Measurements from ENCODE around the gene RGS14.

RGS14 gene

DNA sequence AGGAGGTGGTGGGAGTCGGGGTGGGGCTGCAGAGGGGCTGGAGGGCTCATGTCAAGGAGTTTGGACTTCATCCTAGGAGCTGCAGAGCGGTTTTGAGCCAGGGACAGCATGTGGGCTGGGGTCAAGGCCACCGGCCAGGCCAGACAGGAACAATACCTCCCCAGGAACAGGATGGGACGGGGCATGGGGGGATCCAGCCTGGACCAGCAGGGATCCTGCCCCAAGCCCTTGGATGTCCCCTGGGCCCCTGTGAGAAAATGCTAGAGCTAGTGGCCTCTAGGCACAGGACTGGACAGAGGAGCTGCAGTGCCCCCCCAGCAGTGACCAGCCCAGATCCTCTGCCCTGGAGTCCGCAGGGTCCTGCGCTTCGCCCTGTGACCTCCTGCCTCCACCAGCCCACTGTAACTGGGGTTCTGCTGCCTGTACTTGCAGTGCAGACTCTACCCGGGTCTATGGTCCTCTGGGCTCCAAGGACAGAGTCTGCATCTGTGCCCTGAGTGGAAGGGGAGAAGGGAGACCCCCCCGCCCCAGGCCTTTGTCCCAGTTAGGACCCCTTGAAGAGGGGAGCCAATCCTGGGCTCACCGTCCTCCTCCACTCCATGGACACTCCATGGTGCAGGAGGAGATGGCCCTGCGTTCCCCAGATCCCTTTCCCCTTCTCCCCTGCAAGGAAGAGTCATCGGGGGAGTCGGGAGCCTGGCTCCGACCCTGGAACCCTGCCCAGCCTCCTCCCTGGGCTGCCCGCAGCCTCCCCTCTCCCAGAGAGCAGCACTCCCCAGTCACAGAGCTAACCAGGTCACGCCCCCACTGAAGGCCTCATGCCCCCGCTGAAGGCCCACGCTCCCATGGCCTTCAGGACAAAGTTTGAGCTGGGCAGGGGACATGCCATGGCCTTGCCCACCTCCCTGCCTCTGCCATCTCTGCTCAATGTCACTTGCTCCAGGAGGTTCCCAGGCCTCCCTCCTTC lies 43.1 kb upstream of the RGS14 start:
- H3K4me1 ChIP-seq (ENCODE audit: control insufficient read depth, insufficient read depth, low read length) = peaks cover 18% of the 10 kb centered on the region

GRCh38 chr5:177315411-177315810 lies 42.3 kb upstream of the RGS14 start:
- peaks cover 0 to 3% of the 10 kb centered on the region in 2 donors for H3K9me3 ChIP-seq (ENCODE audit: control insufficient read depth in 2 of 2, low read length in 2 of 2)
- no peak overlapping the region for H3K4me3 ChIP-seq (ENCODE audit: low read length in 2 of 2)
- no peak overlapping the region for H3K9ac ChIP-seq (ENCODE audit: low read length in 2 of 2)
- peaks cover 0 to 4% of the 10 kb centered on the region in 2 donors for H3K36me3 ChIP-seq (ENCODE audit: control insufficient read depth in 2 of 2, insufficient read depth in 2 of 2, low read length in 2 of 2)
- H3K27ac ChIP-seq (ENCODE audit: low read length) = no peak overlapping the region
- H3K27me3 ChIP-seq (ENCODE audit: control insufficient read depth in 1 of 2, insufficient read depth in 2 of 2, low read length in 2 of 2) = no peaks in the 10 kb centered on the region
- H3K4me1 ChIP-seq (ENCODE audit: control insufficient read depth, insufficient read depth, low read length) = peaks cover 18% of the 10 kb centered on the region

More for the DNA sequence above, 43.1 kb upstream of the RGS14 start:
- no peaks in the 10 kb centered on the region for H3K27me3 ChIP-seq (ENCODE audit: control insufficient read depth in 1 of 2, insufficient read depth in 2 of 2, low read length in 2 of 2)
- peaks cover 0 to 4% of the 10 kb centered on the region in 2 donors for H3K36me3 ChIP-seq (ENCODE audit: control insufficient read depth in 2 of 2, insufficient read depth in 2 of 2, low read length in 2 of 2)
- no peak overlapping the region for H3K4me3 ChIP-seq (ENCODE audit: low read length in 2 of 2)
- H3K9ac ChIP-seq (ENCODE audit: low read length in 2 of 2) = no peak overlapping the region
- H3K9me3 ChIP-seq (ENCODE audit: control insufficient read depth in 2 of 2, low read length in 2 of 2) = peaks cover 0 to 3% of the 10 kb centered on the region in 2 donors
- H3K27ac ChIP-seq (ENCODE audit: low read length) = no peak overlapping the region

- H3K9ac ChIP-seq (ENCODE audit: low read length in 2 of 2) = no peak overlapping the region
- peaks cover 0 to 3% of the 10 kb centered on the region in 2 donors for H3K9me3 ChIP-seq (ENCODE audit: control insufficient read depth in 2 of 2, low read length in 2 of 2)
- H3K27ac ChIP-seq (ENCODE audit: low read length) = no peak overlapping the region
- H3K4me1 ChIP-seq (ENCODE audit: control insufficient read depth, insufficient read depth, low read length) = peaks cover 16% of the 10 kb centered on the region
- H3K27me3 ChIP-seq (ENCODE audit: control insufficient read depth in 1 of 2, insufficient read depth in 2 of 2, low read length in 2 of 2) = no peaks in the 10 kb centered on the region
- no peak overlapping the region for H3K4me3 ChIP-seq (ENCODE audit: low read length in 2 of 2)
- peaks cover 0 to 4% of the 10 kb centered on the region in 2 donors for H3K36me3 ChIP-seq (ENCODE audit: control insufficient read depth in 2 of 2, insufficient read depth in 2 of 2, low read length in 2 of 2)
Measured at GRCh38 chr5:177316005-177316404, 41.7 kb upstream of the RGS14 start.

- Histone ChIP-seq H3K9ac (ENCODE audit: low read length in 2 of 2) (no peak overlapping the region), H3K27ac (ENCODE audit: low read length) (no peak overlapping the region), H3K27me3 (ENCODE audit: control insufficient read depth in 1 of 2, insufficient read depth in 2 of 2, low read length in 2 of 2) (no peaks in the 10 kb centered on the region), H3K9me3 (ENCODE audit: control insufficient read depth in 2 of 2, low read length in 2 of 2) (peaks cover 0 to 3% of the 10 kb centered on the region in 2 donors), H3K36me3 (ENCODE audit: control insufficient read depth in 2 of 2, insufficient read depth in 2 of 2, low read length in 2 of 2) (peaks cover 0 to 4% of the 10 kb centered on the region in 2 donors), H3K4me1 (ENCODE audit: control insufficient read depth, insufficient read depth, low read length) (no peaks in the 10 kb centered on the region), H3K4me3 (ENCODE audit: low read length in 2 of 2) (no peak overlapping the region)
Measured at GRCh38 chr5:177317959-177318377, 39.8 kb upstream of the RGS14 start.

DNA sequence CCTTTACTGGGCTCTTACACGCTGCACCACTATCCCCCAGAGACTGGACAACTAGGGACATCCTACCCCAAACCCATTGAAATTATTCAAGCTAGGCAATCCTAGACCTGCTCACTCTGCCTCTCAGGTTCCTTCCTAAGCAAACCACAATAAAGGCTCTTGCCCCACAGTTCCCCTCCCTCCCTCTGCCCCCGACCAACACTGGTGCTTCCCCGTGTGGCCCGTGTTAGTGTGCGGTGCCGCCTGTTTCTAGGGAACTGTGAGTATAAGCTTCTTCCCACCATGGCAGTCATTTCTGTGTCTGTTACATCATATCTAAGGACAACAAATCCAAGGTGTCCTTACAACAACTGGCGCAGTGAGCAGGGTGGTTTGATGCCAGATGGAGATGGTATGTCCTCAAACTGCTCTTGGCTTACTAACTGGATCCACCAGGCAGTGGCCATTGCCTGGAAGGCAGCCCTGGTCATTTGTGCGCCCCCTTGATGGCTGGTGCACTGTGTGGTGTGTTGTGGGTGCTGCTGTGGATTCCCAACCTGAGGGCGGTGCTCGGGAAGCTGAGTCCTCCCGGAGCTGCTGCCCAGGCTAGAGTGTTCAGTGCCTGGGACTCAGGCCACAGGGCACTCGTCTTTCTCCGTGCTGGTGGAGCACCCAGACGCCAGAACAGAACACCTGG lies 37.7 kb upstream of the RGS14 start:
- H3K9me3 ChIP-seq (ENCODE audit: control insufficient read depth in 2 of 2, low read length in 2 of 2) = peaks cover 0 to 3% of the 10 kb centered on the region in 2 donors
- H3K27me3 ChIP-seq (ENCODE audit: control insufficient read depth in 1 of 2, insufficient read depth in 2 of 2, low read length in 2 of 2) = no peaks in the 10 kb centered on the region
- H3K9ac ChIP-seq (ENCODE audit: low read length in 2 of 2) = no peak overlapping the region
- no peak overlapping the region for H3K27ac ChIP-seq (ENCODE audit: low read length)
- H3K4me3 ChIP-seq (ENCODE audit: low read length in 2 of 2) = no peak overlapping the region
- H3K36me3 ChIP-seq (ENCODE audit: control insufficient read depth in 2 of 2, insufficient read depth in 2 of 2, low read length in 2 of 2) = peaks cover 0 to 4% of the 10 kb centered on the region in 2 donors
- no peaks in the 10 kb centered on the region for H3K4me1 ChIP-seq (ENCODE audit: control insufficient read depth, insufficient read depth, low read length)

- H3K9me3 ChIP-seq (ENCODE audit: control insufficient read depth in 2 of 2, low read length in 2 of 2) = peaks cover 0 to 3% of the 10 kb centered on the region in 2 donors
- H3K4me3 ChIP-seq (ENCODE audit: low read length in 2 of 2) = no peak overlapping the region
- no peaks in the 10 kb centered on the region for H3K4me1 ChIP-seq (ENCODE audit: control insufficient read depth, insufficient read depth, low read length)
- H3K36me3 ChIP-seq (ENCODE audit: control insufficient read depth in 2 of 2, insufficient read depth in 2 of 2, low read length in 2 of 2) = peaks cover 0 to 4% of the 10 kb centered on the region in 2 donors
- no peak overlapping the region for H3K27ac ChIP-seq (ENCODE audit: low read length)
- H3K9ac ChIP-seq (ENCODE audit: low read length in 2 of 2) = no peak overlapping the region
- H3K27me3 ChIP-seq (ENCODE audit: control insufficient read depth in 1 of 2, insufficient read depth in 2 of 2, low read length in 2 of 2) = no peaks in the 10 kb centered on the region
Measured at GRCh38 chr5:177320879-177321278, 36.8 kb upstream of the RGS14 start.

DNA sequence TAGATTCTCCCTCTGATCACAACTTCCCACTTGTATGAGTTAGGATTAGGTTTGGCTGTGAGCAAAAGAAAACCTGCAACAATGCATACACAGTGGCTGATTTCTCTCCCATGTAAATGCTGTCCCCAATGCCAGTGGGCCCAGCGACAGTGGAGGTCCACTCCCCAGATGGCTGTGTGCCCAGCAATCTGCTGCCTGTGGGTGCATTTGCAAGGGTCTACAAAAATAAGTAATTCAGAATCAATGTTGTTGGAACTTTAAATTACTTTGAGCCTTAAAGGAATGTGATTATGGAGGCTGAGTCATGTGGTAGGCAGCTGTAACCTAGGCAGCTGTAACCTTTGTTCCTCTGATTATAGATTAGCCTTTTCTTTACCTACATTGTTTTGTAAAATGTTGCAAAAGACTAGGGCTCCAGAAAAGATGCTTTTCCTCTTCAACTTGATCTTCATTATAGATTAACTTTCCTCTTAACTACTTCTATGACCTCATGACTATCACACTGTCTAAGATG lies 31.8 kb upstream of the RGS14 start:
- H3K36me3 ChIP-seq (ENCODE audit: control insufficient read depth in 2 of 2, insufficient read depth in 2 of 2, low read length in 2 of 2) = peaks cover 5 to 9% of the 10 kb centered on the region in 2 donors
- H3K9me3 ChIP-seq (ENCODE audit: control insufficient read depth in 2 of 2, low read length in 2 of 2) = no peaks in the 10 kb centered on the region
- no peaks in the 10 kb centered on the region for H3K27me3 ChIP-seq (ENCODE audit: control insufficient read depth in 1 of 2, insufficient read depth in 2 of 2, low read length in 2 of 2)
- no peaks in the 10 kb centered on the region for H3K4me1 ChIP-seq (ENCODE audit: control insufficient read depth, insufficient read depth, low read length)
- no peak overlapping the region for H3K4me3 ChIP-seq (ENCODE audit: low read length in 2 of 2)
- no peak overlapping the region for H3K27ac ChIP-seq (ENCODE audit: low read length)
- H3K9ac ChIP-seq (ENCODE audit: low read length in 2 of 2) = no peak overlapping the region

GRCh38 chr5:177327539-177328522 lies 29.9 kb upstream of the RGS14 start:
- H3K9ac ChIP-seq (ENCODE audit: low read length in 2 of 2) = no peak overlapping the region
- no peaks in the 10 kb centered on the region for H3K9me3 ChIP-seq (ENCODE audit: control insufficient read depth in 2 of 2, low read length in 2 of 2)
- no peak overlapping the region for H3K27ac ChIP-seq (ENCODE audit: low read length)

GRCh38 chr5:177328545-177329231 lies 29.0 kb upstream of the RGS14 start:
- Histone ChIP-seq H3K27ac (ENCODE audit: low read length) (no peak overlapping the region), H3K27me3 (ENCODE audit: control insufficient read depth in 1 of 2, insufficient read depth in 2 of 2, low read length in 2 of 2) (no peaks in the 10 kb centered on the region), H3K9me3 (ENCODE audit: control insufficient read depth in 2 of 2, low read length in 2 of 2) (no peaks in the 10 kb centered on the region), H3K4me1 (ENCODE audit: control insufficient read depth, insufficient read depth, low read length) (no peaks in the 10 kb centered on the region), H3K9ac (ENCODE audit: low read length in 2 of 2) (no peak overlapping the region), H3K36me3 (ENCODE audit: control insufficient read depth in 2 of 2, insufficient read depth in 2 of 2, low read length in 2 of 2) (peaks cover 11 to 28% of the 10 kb centered on the region in 2 donors), H3K4me3 (ENCODE audit: low read length in 2 of 2) (no peak overlapping the region)

More at GRCh38 chr5:177327539-177328522, 29.9 kb upstream of the RGS14 start:
- Histone ChIP-seq H3K36me3 (ENCODE audit: control insufficient read depth in 2 of 2, insufficient read depth in 2 of 2, low read length in 2 of 2) (peaks cover 6 to 19% of the 10 kb centered on the region in 2 donors), H3K4me3 (ENCODE audit: low read length in 2 of 2) (no peak overlapping the region), H3K4me1 (ENCODE audit: control insufficient read depth, insufficient read depth, low read length) (no peaks in the 10 kb centered on the region), H3K27me3 (ENCODE audit: control insufficient read depth in 1 of 2, insufficient read depth in 2 of 2, low read length in 2 of 2) (no peaks in the 10 kb centered on the region)
